ENCODE measurements around the gene BST2. TPM values are rescaled to one million over a fixed set of nuclear protein-coding genes. Genes with fewer than 3 reads are reported as not detected.
A peak's percentile ranks its signal among the peaks of the same experiment; 100 is the strongest.

Gene BST2
- total and polyA plus RNA-seq, 10 of the 15 experiments (the other 5 are each of a cell fraction or from before 2014, with no cell fraction given): 16.6 to 372 (median 264) TPM

DNA sequence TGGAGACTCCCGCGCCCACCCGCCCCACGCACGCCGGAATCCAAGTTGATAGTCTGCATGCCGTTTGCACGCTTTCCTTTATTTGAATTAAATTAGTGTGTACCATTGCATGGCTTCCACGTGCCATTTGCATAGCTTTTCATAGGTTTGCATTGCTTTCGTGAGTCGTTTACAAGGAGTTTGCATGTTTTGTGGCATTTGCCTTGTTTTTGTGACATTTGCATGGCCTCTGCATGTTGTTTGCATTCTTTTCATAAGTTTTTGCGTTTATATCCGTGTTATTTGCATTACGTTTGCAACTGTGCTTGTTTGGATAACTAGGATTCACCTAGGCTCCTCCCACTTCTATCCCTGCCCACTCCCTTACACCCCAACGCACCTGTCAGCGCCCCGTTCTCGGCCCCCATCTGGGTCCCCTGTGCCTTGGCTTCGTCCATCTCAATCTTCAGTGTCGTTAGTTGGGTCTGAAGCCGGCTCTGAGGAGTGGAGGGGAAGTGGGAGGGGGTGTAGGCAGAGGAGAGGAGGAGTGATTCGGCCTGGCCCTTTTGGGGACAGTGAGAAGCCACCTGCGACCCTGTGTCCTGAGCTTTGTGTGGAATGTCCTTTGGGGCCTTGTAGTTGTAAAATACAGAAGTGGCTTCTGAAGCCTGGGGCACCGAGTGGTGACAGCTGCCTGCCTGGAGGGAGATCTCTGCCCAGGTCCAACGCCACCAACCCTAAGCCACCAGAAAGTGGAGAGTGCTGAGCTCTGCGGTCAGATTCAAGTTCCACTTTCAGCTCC, 13.9 kb downstream of the BST2 start:
- TF ChIP-seq SPI1 (IDR thresholded peaks at IDR 0.05; ENCODE audit: borderline replicate concordance, insufficient read depth, low read depth, low read length) (peak; percentile 22; the same call in 1 of the 2 replicates), ZNF207 (IDR thresholded peaks at IDR 0.05; ENCODE audit: borderline replicate concordance) (no peak), FOXK2 (IDR thresholded peaks at IDR 0.05) (no peak), BHLHE40 (IDR thresholded peaks at IDR 0.05; ENCODE audit: borderline replicate concordance in 1 of 2, low read depth in 2 of 2, low read length in 1 of 2) (peak; percentile 48 to 67; a peak in 3 of 4 replicates), ZNF24 (IDR thresholded peaks at IDR 0.05) (no peak), MTA2 (IDR thresholded peaks at IDR 0.05; ENCODE audit: low read depth) (no peak), HDAC2 (IDR thresholded peaks at IDR 0.05) (no peak), RBBP5 (conservative IDR thresholded peaks at IDR 0.05) (no peak), CBX3 (IDR thresholded peaks at IDR 0.05; ENCODE audit: borderline replicate concordance, low read depth) (no peak), SRF (IDR thresholded peaks at IDR 0.05; ENCODE audit: low read depth in 2 of 2, low read length in 2 of 2) (no peak)
- TF ChIP-seq, protein P1, sequence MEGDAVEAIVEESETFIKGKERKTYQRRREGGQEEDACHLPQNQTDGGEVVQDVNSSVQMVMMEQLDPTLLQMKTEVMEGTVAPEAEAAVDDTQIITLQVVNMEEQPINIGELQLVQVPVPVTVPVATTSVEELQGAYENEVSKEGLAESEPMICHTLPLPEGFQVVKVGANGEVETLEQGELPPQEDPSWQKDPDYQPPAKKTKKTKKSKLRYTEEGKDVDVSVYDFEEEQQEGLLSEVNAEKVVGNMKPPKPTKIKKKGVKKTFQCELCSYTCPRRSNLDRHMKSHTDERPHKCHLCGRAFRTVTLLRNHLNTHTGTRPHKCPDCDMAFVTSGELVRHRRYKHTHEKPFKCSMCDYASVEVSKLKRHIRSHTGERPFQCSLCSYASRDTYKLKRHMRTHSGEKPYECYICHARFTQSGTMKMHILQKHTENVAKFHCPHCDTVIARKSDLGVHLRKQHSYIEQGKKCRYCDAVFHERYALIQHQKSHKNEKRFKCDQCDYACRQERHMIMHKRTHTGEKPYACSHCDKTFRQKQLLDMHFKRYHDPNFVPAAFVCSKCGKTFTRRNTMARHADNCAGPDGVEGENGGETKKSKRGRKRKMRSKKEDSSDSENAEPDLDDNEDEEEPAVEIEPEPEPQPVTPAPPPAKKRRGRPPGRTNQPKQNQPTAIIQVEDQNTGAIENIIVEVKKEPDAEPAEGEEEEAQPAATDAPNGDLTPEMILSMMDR (IDR thresholded peaks at IDR 0.05 in 2 of 3, conservative IDR thresholded peaks at IDR 0.05 in 1 of 3; ENCODE audit: control insufficient read depth in 2 of 3, extremely low read depth in 1 of 3, insufficient read depth in 1 of 3, low read depth in 3 of 3, low read length in 3 of 3): 0 out of 6 replicates have a peak, but pooled peaks of 1 of the 3 experiments have one; percentile 0
- TF ChIP-seq, protein P2, sequence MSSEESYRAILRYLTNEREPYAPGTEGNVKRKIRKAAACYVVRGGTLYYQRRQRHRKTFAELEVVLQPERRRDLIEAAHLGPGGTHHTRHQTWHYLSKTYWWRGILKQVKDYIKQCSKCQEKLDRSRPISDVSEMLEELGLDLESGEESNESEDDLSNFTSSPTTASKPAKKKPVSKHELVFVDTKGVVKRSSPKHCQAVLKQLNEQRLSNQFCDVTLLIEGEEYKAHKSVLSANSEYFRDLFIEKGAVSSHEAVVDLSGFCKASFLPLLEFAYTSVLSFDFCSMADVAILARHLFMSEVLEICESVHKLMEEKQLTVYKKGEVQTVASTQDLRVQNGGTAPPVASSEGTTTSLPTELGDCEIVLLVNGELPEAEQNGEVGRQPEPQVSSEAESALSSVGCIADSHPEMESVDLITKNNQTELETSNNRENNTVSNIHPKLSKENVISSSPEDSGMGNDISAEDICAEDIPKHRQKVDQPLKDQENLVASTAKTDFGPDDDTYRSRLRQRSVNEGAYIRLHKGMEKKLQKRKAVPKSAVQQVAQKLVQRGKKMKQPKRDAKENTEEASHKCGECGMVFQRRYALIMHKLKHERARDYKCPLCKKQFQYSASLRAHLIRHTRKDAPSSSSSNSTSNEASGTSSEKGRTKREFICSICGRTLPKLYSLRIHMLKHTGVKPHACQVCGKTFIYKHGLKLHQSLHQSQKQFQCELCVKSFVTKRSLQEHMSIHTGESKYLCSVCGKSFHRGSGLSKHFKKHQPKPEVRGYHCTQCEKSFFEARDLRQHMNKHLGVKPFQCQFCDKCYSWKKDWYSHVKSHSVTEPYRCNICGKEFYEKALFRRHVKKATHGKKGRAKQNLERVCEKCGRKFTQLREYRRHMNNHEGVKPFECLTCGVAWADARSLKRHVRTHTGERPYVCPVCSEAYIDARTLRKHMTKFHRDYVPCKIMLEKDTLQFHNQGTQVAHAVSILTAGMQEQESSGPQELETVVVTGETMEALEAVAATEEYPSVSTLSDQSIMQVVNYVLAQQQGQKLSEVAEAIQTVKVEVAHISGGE (CRISPR knock-in tag; IDR thresholded peaks at IDR 0.05): no peak
- ChIA-PET SMC1A (ENCODE audit: uncharacterized antibody, unreplicated experiment) (interaction anchor here (0.7 to 1.5 kb wide), 2 partner anchors 21 to 98 kb away, joined by 3 to 6 read pairs; no protein-coding TSS in a partner anchor), CTCF (interaction anchor here (0.6 to 9.4 kb wide), 11 partner anchors 14 to 452 kb away, joined by 3 to 170 read pairs (median 4); partner anchors contain the start of genes BST2 and USHBP1), RAD21 (ENCODE audit: unreplicated experiment) (interaction anchor here (1.0 to 1.5 kb wide), 2 partner anchors 56 to 82 kb away, joined by 3 to 4 read pairs; partner anchors contain the start of gene DDA1), POLR2A (interaction anchor here (0.5 to 0.8 kb wide), 4 partner anchors 9 to 712 kb away, joined by 3 to 10 read pairs (median 4); partner anchors contain the start of gene BST2)
- peak overlapping the region; percentile 94 for H3K4me2 ChIP-seq (ENCODE audit: control insufficient read depth, insufficient read depth)
- H3K4me3 ChIP-seq: peak overlapping the region; percentile 20; the same call in 1 of the 2 replicates
- no TSS peak for BruUV-seq (replicated peaks)
- H3K9me3 ChIP-seq (replicated peaks; ENCODE audit: control insufficient read depth, insufficient read depth, low read length): no peaks in the 10 kb centered on the region; the same call in 1 of the 3 replicates
- no peaks in the 10 kb centered on the region for H3K79me2 ChIP-seq (ENCODE audit: control insufficient read depth, insufficient read depth, low read length)
- H3K27me3 ChIP-seq (replicated peaks in 1 of 2; ENCODE audit: control insufficient read depth in 2 of 2, insufficient read depth in 2 of 2, low read length in 1 of 2): peaks cover 2 to 3% of the 10 kb centered on the region in 2 experiments; a peak in 3 of 4 replicates
- no peak for DNase-seq (ENCODE audit: low read depth, low spot score)
- 4% methylated on average over 24 of the region's 26 CpGs for WGBS (ENCODE audit: insufficient coverage, insufficient replicate concordance, low lambda C conversion rate, missing lambda C conversion rate)
- H3K36me3 ChIP-seq (ENCODE audit: control insufficient read depth in 2 of 2, insufficient read depth in 2 of 2, low read length in 1 of 2): no peaks in the 10 kb centered on the region
- no peak for FAIRE-seq
- intact Hi-C loops (cut with micrococcal nuclease; ENCODE audit: unreplicated experiment): no loop called here
- in situ Hi-C loops (cut with MboI): no loop called here
- no peak for ATAC-seq
- no peak overlapping the region; the same call in 1 of the 2 replicates for H3K9ac ChIP-seq (ENCODE audit: control insufficient read depth, insufficient read depth, low read length)
- peak overlapping the region; percentile 34 for H2AFZ ChIP-seq (ENCODE audit: control insufficient read depth, low read depth, low read length)
- no peaks in the 10 kb centered on the region for H4K20me1 ChIP-seq (ENCODE audit: control insufficient read depth, insufficient read depth)
- H3K4me1 ChIP-seq (ENCODE audit: control insufficient read depth, insufficient read depth, low read length): peaks cover 9% of the 10 kb centered on the region
- no peak overlapping the region for H3K27ac ChIP-seq (ENCODE audit: control insufficient read depth, insufficient read depth)
